GM19099 (cell line): ENCODE results near the gene RSPH3.

Experiments
- POLR2A ChIP-seq: IDR thresholded peaks from 3 replicates; pipeline ENCODE4 v1.6.1; 2011; ENCODE audit warnings: low read depth; ENCODE audit not compliant: insufficient read length; ENCODE audit errors: extremely low read depth

The RSPH3 gene

GRCh38 chr6:159035891-159036290 lies 35.9 kb upstream of the RSPH3 start:
- no peak for TF ChIP-seq POLR2A

- TF ChIP-seq POLR2A: no peak
These were observed 33.4 kb upstream of the RSPH3 start for GRCh38 chr6:159033160-159034049.

GRCh38 chr6:159031846-159032245 lies 31.8 kb upstream of the RSPH3 start:
- no peak for TF ChIP-seq POLR2A

- TF ChIP-seq POLR2A: no peak
These were observed 30.2 kb upstream of the RSPH3 start for GRCh38 chr6:159030168-159030567.

GRCh38 chr6:159023893-159024292 lies 23.9 kb upstream of the RSPH3 start:
- TF ChIP-seq POLR2A: no peak

- no peak for TF ChIP-seq POLR2A
These were observed 20.0 kb upstream of the RSPH3 start for GRCh38 chr6:159020011-159020410.

- TF ChIP-seq POLR2A: no peak
These were observed 18.0 kb upstream of the RSPH3 start for GRCh38 chr6:159017757-159018559.

GRCh38 chr6:159014406-159014805 lies 14.4 kb upstream of the RSPH3 start:
- no peak for TF ChIP-seq POLR2A

- no peak for TF ChIP-seq POLR2A
These were observed 13.2 kb upstream of the RSPH3 start for GRCh38 chr6:159013229-159013628.

GRCh38 chr6:159012201-159012600 lies 12.2 kb upstream of the RSPH3 start:
- no peak for TF ChIP-seq POLR2A

- TF ChIP-seq POLR2A: no peak
These were observed 8.8 kb upstream of the RSPH3 start for GRCh38 chr6:159008656-159009288.

- no peak for TF ChIP-seq POLR2A
These were observed 7.5 kb upstream of the RSPH3 start for GRCh38 chr6:159007510-159007909.

GRCh38 chr6:159005436-159005835 lies 5.4 kb upstream of the RSPH3 start:
- no peak for TF ChIP-seq POLR2A

- TF ChIP-seq POLR2A: no peak
These were observed 4.6 kb upstream of the RSPH3 start for GRCh38 chr6:159004592-159004991.

- no peak for TF ChIP-seq POLR2A
These were observed 2.6 kb upstream of the RSPH3 start for GRCh38 chr6:159002432-159003155.
